Cardiac fibroblast (primary cell): ENCODE results near the gene C3orf38.
A peak's percentile ranks its signal among the peaks of the same experiment; 100 is the strongest.

Experiments used
- DNase-seq, 2 donors: peaks; one replicate each; pipeline versions ENCODE4 v3.0.0 to v3.0.0-alpha.2; 2010; ENCODE audit warnings: low read depth in 2 of 2
- H3K4me3 ChIP-seq, 2 donors: replicated peaks in 1 of 2; 1 replicate in 1 of 2; 2 replicates in 1 of 2; pipeline ENCODE4 v1.5.1; 2011; ENCODE audit warnings: low read depth in 2 of 2, low read length in 2 of 2, mild to moderate bottlenecking in 2 of 2, moderate library complexity in 1 of 2
- TF ChIP-seq, protein P1 (sequence below): IDR thresholded peaks from one replicate; pipeline ENCODE4 v1.5.1; 2011; ENCODE audit warnings: low read depth, mild to moderate bottlenecking, low read length, inconsistent platforms

The C3orf38 gene

DNA sequence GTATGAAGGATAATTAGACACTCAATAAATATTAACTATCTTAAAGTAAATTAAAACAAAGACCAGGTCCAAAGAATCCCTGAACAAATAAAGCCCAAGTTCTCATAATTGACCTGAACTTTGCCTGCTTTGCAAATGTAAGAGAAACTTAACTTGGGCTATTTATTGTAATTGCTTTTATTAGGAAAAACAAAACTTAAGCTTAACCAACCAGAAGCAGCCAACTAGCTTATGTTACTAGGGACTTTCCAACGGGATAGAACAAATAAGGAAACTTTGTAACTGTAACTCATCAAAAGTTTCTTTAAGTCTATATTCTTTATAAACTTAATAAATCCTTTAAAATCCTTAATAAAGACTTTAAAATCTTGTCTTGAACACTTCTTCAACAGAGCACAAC is 48.4 kb downstream of the C3orf38 start:
- TF ChIP-seq, protein P1, sequence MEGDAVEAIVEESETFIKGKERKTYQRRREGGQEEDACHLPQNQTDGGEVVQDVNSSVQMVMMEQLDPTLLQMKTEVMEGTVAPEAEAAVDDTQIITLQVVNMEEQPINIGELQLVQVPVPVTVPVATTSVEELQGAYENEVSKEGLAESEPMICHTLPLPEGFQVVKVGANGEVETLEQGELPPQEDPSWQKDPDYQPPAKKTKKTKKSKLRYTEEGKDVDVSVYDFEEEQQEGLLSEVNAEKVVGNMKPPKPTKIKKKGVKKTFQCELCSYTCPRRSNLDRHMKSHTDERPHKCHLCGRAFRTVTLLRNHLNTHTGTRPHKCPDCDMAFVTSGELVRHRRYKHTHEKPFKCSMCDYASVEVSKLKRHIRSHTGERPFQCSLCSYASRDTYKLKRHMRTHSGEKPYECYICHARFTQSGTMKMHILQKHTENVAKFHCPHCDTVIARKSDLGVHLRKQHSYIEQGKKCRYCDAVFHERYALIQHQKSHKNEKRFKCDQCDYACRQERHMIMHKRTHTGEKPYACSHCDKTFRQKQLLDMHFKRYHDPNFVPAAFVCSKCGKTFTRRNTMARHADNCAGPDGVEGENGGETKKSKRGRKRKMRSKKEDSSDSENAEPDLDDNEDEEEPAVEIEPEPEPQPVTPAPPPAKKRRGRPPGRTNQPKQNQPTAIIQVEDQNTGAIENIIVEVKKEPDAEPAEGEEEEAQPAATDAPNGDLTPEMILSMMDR = no peak
- no peak overlapping the region for H3K4me3 ChIP-seq
- DNase-seq = peak in 1 of 2 donors; percentile 5

DNA sequence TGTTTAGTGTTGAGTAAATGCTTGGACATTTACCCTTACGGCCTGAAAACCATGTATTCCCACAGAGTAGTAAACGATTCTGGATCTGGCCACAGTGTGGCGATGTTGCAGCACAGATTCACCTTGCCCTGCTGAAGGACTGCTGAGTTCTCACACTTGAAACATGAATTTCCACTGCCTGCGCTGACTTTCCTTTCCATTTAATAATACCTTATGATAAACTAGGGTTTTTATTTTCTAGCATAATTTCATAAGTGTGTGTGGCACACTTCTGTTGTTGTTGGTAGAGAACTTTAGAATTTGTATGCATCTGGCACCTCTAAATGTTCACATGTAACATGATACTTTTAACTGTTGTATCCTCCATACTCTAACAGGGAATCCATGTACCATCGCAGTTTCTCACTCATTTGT is 53.9 kb downstream of the C3orf38 start:
- TF ChIP-seq, protein P1 = peak; percentile 83
- H3K4me3 ChIP-seq = no peak overlapping the region
- DNase-seq = peak; percentile 78 to 82
